ENCODE results near the gene MRM3. TPM values are rescaled to one million over a fixed set of nuclear protein-coding genes. Genes with fewer than 3 reads are reported as not detected.

Gene MRM3
- total and polyA plus RNA-seq, 2 donors (not counting 3 experiments of a cell fraction or from before 2014, with no cell fraction given) = 17.1 to 19.2 TPM

DNA sequence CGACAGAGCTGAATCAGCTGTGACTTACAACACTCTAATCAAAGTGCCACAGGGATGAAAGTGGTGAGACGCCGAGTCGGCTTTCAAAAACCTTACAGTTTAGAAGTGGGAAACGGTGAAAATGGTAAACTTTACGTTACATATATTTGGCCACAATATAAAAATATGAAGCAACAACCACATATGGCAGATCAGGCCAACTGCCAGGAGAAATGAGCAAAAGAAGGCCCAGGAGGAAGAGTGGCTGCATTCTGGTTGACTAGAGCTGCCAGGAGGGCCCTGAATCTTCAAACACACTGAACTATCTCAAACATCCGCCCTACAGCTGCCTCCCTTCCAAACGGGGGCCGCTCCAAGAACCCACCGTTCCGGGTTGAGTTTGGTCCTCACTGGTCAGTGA, 56.3 kb downstream of the MRM3 start:
- Histone ChIP-seq H4K20me1 (replicated peaks; ENCODE audit: control insufficient read depth, extremely low read depth, insufficient read depth, low read length) (no peaks in the 10 kb centered on the region), H3K4me2 (ENCODE audit: insufficient read depth, low read length) (no peak overlapping the region), H3K79me2 (ENCODE audit: control insufficient read depth, insufficient read depth, low read length) (peaks cover 2% of the 10 kb centered on the region), H3K9ac (replicated peaks; ENCODE audit: extremely low read depth, insufficient read depth, low read length) (no peak overlapping the region), H3K27me3 (ENCODE audit: control insufficient read depth in 2 of 2, insufficient read depth in 2 of 2, low read length in 2 of 2) (no peaks in the 10 kb centered on the region), H3K9me3 (replicated peaks; ENCODE audit: control insufficient read depth, insufficient read depth, low read length) (no peaks in the 10 kb centered on the region), H3K36me3 (ENCODE audit: control insufficient read depth in 2 of 2, extremely low read depth in 1 of 2, insufficient read depth in 2 of 2, low read length in 2 of 2) (no peaks in the 10 kb centered on the region), H3K27ac (ENCODE audit: insufficient read depth, low read depth, low read length) (no peak overlapping the region), H3K9me1 (replicated peaks; ENCODE audit: control insufficient read depth, extremely low read depth, insufficient read depth, low read length) (no peaks in the 10 kb centered on the region), H3K4me1 (ENCODE audit: control insufficient read depth, extremely low read depth, insufficient read depth, low read length) (no peaks in the 10 kb centered on the region), H2AFZ (ENCODE audit: low read depth, low read length) (no peak overlapping the region), H3K4me3 (replicated peaks in 1 of 3; ENCODE audit: insufficient read depth in 1 of 3, low read depth in 1 of 3, low read length in 3 of 3) (no peak overlapping the region)
- ChIA-PET POLR2A (no interaction called here), CTCF (interaction anchor here (1.2 kb wide), 1 partner anchor 143 kb away, joined by 3 read pairs; no protein-coding TSS in a partner anchor)
- no peak for FAIRE-seq
- TF ChIP-seq POLR2A (IDR thresholded peaks at IDR 0.05; ENCODE audit: low read depth, low read length) (no peak), MYC (IDR thresholded peaks at IDR 0.05; ENCODE audit: low read depth, low read length) (no peak)
- TF ChIP-seq, protein P1, sequence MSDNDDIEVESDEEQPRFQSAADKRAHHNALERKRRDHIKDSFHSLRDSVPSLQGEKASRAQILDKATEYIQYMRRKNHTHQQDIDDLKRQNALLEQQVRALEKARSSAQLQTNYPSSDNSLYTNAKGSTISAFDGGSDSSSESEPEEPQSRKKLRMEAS (IDR thresholded peaks at IDR 0.05; ENCODE audit: insufficient read depth, insufficient read length) = no peak
- intact Hi-C loops (cut with micrococcal nuclease) = no loop called here
- BruUV-seq (replicated peaks) = no TSS peak
- DNase-seq (ENCODE audit: low read depth, low spot score) = no peak
- dilution Hi-C loops (cut with MboI; ENCODE audit: extremely low pct_ligation_motif_present, low sequenced_read_pairs) = no loop called here

DNA sequence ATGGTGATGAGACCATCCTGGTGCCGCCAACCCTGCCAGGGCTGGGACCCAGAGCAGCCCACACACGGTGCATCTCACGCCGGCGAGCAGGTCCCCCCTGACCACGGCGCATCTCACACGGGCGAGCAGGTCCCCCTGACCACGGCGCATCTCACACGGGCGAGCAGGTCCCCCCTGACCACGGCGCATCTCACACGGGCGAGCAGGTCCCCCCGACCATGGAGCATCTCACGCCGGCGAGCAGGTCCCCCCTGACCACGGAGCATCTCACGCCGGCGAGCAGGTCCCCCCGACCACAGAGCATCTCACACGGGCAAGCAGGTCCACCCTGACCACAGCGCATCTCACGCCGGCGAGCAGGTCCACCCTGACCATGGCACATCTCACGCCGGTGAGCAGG, 59.2 kb downstream of the MRM3 start:
- Histone ChIP-seq H3K4me3 (replicated peaks in 1 of 3; ENCODE audit: insufficient read depth in 1 of 3, low read depth in 1 of 3, low read length in 3 of 3) (no peak overlapping the region), H3K4me1 (ENCODE audit: control insufficient read depth, extremely low read depth, insufficient read depth, low read length) (peaks cover 1% of the 10 kb centered on the region), H4K20me1 (replicated peaks; ENCODE audit: control insufficient read depth, extremely low read depth, insufficient read depth, low read length) (no peaks in the 10 kb centered on the region), H3K9ac (replicated peaks; ENCODE audit: extremely low read depth, insufficient read depth, low read length) (no peak overlapping the region), H3K27ac (ENCODE audit: insufficient read depth, low read depth, low read length) (no peak overlapping the region), H3K4me2 (ENCODE audit: insufficient read depth, low read length) (no peak overlapping the region), H3K9me1 (replicated peaks; ENCODE audit: control insufficient read depth, extremely low read depth, insufficient read depth, low read length) (no peaks in the 10 kb centered on the region), H3K9me3 (replicated peaks; ENCODE audit: control insufficient read depth, insufficient read depth, low read length) (no peaks in the 10 kb centered on the region), H3K27me3 (ENCODE audit: control insufficient read depth in 2 of 2, insufficient read depth in 2 of 2, low read length in 2 of 2) (no peaks in the 10 kb centered on the region), H3K79me2 (ENCODE audit: control insufficient read depth, insufficient read depth, low read length) (peaks cover 2% of the 10 kb centered on the region), H3K36me3 (ENCODE audit: control insufficient read depth in 2 of 2, extremely low read depth in 1 of 2, insufficient read depth in 2 of 2, low read length in 2 of 2) (no peaks in the 10 kb centered on the region), H2AFZ (ENCODE audit: low read depth, low read length) (no peak overlapping the region)
- intact Hi-C loops (cut with micrococcal nuclease) (no loop called here), dilution Hi-C loops (cut with MboI; ENCODE audit: extremely low pct_ligation_motif_present, low sequenced_read_pairs) (no loop called here)
- TF ChIP-seq, protein P2, sequence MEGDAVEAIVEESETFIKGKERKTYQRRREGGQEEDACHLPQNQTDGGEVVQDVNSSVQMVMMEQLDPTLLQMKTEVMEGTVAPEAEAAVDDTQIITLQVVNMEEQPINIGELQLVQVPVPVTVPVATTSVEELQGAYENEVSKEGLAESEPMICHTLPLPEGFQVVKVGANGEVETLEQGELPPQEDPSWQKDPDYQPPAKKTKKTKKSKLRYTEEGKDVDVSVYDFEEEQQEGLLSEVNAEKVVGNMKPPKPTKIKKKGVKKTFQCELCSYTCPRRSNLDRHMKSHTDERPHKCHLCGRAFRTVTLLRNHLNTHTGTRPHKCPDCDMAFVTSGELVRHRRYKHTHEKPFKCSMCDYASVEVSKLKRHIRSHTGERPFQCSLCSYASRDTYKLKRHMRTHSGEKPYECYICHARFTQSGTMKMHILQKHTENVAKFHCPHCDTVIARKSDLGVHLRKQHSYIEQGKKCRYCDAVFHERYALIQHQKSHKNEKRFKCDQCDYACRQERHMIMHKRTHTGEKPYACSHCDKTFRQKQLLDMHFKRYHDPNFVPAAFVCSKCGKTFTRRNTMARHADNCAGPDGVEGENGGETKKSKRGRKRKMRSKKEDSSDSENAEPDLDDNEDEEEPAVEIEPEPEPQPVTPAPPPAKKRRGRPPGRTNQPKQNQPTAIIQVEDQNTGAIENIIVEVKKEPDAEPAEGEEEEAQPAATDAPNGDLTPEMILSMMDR (IDR thresholded peaks at IDR 0.05; ENCODE audit: extremely low read depth in 1 of 2, insufficient read depth in 1 of 2, low read depth in 1 of 2, low read length in 2 of 2) = no peak
- TF ChIP-seq FOS (IDR thresholded peaks at IDR 0.05; ENCODE audit: borderline replicate concordance, insufficient read depth, low read length) = no peak
- no peak for TF ChIP-seq GATA2 (IDR thresholded peaks at IDR 0.05; ENCODE audit: insufficient read depth, insufficient read length, low read depth, low read length)
- TF ChIP-seq, protein P1 (IDR thresholded peaks at IDR 0.05; ENCODE audit: insufficient read depth, insufficient read length) = no peak
- TF ChIP-seq EZH2 (IDR thresholded peaks at IDR 0.05; ENCODE audit: borderline replicate concordance, low read depth, low read length, severe bottlenecking) = no peak
- no peak for TF ChIP-seq POLR2A (IDR thresholded peaks at IDR 0.05; ENCODE audit: low read depth, low read length)
- TF ChIP-seq POLR2AphosphoS5 (IDR thresholded peaks at IDR 0.05; ENCODE audit: insufficient read depth, low read depth, low read length) = no peak
- no peak for TF ChIP-seq MYC (IDR thresholded peaks at IDR 0.05; ENCODE audit: low read depth, low read length)
- TF ChIP-seq JUN (IDR thresholded peaks at IDR 0.05; ENCODE audit: borderline replicate concordance, insufficient read depth, insufficient read length, low read depth) = no peak
- no TSS peak for BruUV-seq (replicated peaks)
- no peak for DNase-seq (ENCODE audit: low read depth, low spot score)
- FAIRE-seq = no peak
- POLR2A ChIA-PET = no interaction called here
- CTCF ChIA-PET = no interaction called here
